HG02610 (cell line): ENCODE data around the gene CTPS1.

Experiments
- ATAC-seq: cut with Tn5 transposase; IDR thresholded peaks from one replicate; pipeline ENCODE4 v1.9.1; 2021; ENCODE audit warnings: mild to moderate bottlenecking, moderate library complexity; ENCODE audit not compliant: unreplicated experiment

CTPS1 gene

DNA sequence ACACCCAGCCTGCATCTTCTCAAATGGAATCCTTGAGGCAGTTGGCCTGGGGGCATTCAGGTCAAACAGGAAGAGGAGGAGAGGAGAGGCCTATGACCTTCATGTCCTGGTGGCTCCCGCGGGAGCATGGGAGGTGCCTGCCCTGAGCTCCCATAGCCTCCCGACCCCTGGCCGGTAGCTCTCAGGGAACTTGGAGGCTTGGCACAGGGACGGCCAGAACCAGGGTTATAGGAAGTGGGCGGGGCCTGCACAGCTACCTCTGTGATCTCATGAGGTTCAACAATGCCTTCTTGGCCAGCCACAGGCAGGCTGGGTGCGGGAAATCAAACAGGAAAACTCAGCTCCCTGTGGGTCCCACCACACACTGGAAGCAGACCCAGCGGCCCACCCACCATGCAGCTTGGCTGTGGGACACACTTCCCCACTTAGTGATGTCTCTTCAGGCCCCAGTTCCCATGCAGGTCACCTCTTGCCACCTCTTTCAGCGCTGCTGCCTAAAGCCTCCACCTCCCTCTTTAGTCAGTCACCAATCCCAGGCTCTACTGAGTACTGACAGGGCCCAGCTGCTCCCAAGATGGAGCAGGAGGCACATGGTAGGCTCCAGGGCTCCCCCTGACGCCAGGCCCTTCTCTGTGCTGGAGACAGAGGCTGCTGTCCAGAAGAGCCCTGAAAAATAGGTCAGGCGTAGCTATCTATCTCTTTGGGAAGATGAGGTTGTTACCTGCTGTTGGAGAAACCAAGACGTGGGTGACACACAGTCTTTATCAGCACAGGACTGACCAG lies 42.2 kb downstream of the CTPS1 start, which contains the start of gene SLFNL1:
Gene SLFNL1 (minus strand): TSS at position 200 of the 783 bp plus-strand sequence. CDS start 1,065 bp downstream, outside the sequence.
- ATAC-seq: no peak

DNA sequence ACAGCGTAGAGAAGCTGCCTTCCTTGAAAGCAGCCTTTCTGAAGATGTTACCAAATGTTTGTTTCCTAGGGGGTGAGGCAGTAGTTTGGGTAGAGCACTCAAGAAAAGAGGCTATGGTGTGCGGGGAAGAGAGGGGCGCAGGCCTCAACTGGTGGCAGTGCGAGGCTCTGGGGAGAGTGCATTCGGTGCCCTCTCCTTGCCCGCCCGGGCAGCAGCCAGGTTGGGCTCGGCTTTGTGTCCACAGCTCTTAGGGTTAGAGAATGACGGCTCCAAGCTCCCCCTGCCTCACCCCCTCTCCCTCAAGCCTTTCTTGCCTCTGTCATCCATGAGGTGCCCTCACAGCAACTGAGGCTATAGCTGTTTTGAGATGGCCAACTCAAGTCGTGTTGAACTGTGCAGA lies 42.9 kb downstream of the CTPS1 start:
- ATAC-seq: no peak

- ATAC-seq: no peak
Observed at GRCh38 chr1:41023279-41023990, 43.9 kb downstream of the CTPS1 start.

DNA sequence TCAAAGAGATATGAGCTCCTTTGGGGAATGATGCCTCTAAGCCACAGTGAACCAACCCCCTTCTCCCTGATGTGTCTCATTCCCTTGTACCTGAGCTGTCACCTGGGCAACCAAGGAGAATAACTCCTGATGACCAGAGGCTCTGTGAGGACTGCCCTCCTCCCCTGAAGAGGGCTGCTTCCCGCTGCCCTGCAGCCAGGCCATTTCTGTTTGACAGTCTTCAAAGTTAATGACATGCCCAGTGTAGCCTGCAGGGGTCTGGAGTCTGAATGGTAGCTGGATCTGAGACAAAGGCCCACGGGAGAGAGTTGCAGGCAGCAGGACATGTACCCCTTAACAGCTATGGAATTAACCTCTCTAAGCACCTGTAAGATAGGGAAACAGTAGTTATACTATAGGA lies 45.5 kb downstream of the CTPS1 start:
- no peak for ATAC-seq

GRCh38 chr1:41025979-41026819 lies 46.7 kb downstream of the CTPS1 start:
- ATAC-seq: no peak

DNA sequence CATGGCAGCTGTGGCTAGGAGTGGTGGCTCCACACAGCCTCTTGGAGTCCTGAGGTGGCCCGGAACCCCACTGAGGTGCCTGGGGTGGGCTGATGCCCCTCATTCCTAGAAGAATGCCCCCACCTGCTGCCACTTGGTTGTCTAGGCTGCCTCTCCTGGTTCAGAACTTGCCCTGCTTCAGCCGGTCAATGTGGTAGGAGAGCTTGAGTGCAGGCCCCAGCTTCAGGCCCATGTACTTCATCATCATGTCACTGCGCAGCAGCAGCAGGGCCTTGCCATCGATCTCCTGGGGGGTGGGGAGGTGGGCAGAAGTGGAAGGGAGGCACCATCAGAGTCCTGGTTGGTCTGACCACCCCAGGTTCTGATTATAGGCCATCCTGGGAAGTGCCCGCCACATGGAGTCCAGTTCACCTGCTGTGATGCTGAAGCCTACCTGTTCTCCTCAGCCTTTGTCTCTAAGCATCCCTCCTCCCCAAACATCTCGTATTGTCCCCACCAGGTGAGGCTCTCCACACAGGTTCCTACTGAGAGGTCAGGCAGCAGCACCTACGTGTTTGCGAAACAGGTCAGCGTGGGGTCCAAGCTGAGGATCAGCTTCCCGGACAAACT lies 48.6 kb downstream of the CTPS1 start:
- ATAC-seq: no peak

GRCh38 chr1:41030872-41031616 lies 51.5 kb downstream of the CTPS1 start:
- ATAC-seq: no peak

DNA sequence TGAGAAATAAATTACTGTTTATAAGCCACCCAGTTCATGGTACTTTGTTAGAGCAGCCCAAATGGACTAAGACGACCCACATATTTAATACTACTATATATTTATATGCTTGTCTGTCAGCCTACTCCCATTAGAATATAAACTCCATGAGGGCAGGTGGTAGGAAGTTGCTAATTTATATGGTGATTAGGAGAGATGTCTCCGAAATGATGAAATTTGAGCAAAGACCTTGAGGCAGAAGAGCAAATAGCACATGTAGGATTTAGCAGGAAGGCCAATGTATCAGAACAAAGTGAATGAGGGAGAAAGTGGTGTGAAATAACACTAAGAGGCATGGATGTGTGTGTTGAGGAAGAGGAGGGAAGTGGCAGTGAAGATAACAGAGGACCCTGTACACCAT lies 52.7 kb downstream of the CTPS1 start:
- ATAC-seq: no peak

GRCh38 chr1:41033272-41033671 lies 53.8 kb downstream of the CTPS1 start:
- ATAC-seq: no peak

GRCh38 chr1:41037116-41037903 lies 57.8 kb downstream of the CTPS1 start:
- no peak for ATAC-seq

- ATAC-seq: no peak
Observed at GRCh38 chr1:41038110-41038509, 58.6 kb downstream of the CTPS1 start.

DNA sequence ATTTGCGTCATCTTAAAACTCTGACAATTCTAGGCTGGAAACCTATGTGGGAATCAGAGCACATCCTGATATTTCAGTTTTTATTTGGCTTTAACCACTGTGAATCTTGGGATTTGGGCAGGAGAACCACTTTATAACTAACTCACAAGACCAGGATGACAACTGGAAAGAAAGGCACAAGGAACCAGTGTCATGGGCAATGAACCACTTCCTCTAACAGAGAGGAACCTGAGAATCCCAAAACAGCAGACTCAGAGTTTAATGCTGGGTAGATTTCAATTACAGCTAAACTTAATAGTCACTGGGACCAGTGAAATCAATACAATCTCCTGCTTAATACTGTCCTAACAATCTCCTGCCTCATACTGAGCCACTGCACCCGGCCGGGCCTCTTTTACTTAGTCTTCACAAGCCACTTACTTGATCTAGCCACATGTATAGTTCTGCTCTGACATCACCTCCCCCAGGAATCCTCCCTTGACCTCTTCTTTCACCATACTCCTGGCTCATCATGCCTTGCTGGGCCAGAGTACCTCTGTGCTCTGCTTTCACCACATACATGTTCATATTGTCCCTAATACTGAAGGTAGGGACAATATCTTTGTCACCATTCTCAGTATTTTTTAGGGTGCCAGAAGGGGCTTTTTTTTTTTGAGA lies 62.2 kb downstream of the CTPS1 start:
- ATAC-seq: no peak

DNA sequence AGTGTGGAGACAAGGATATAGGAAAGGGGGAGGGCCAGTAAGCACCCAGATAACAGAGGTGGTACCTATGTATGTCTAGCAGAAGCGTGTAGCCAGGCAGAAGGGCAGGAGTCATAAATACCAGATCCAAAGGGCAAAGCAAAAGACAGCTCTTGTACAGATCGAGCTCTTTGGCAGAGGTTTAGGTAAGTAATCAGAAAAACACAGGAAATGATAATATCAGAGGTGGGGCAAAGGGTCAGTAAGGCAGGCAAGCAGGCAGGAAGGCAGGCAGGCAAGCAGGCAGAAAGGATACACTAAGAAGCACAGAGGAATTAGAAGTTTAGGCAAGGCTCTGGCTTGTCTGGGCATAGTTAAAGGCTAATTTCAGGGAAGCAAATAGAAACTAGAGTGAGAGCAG lies 64.7 kb downstream of the CTPS1 start:
- ATAC-seq: no peak

DNA sequence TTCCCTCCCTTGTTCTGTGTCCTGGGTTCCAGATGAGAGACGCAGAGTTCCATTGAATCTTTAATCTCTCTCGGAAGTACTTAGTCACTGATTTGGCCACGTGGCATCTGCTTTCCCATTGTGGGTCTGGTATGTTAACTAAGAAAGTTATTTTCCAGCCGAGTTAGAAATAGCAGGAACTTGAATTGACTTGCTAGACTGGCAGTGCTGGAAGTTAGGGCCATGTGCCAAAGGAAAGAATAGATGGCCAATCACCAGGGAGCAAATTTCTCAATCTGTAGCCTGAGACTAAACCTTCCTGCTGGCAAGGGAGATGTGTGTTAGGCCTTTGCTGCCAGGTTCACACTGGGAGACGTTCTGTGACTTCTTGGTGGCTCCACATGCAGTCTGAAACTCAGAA lies 66.2 kb downstream of the CTPS1 start:
- no peak for ATAC-seq

GRCh38 chr1:41046347-41046775 lies 66.9 kb downstream of the CTPS1 start:
- no peak for ATAC-seq

- ATAC-seq: no peak
Observed at GRCh38 chr1:41048540-41048939, 69.0 kb downstream of the CTPS1 start.

DNA sequence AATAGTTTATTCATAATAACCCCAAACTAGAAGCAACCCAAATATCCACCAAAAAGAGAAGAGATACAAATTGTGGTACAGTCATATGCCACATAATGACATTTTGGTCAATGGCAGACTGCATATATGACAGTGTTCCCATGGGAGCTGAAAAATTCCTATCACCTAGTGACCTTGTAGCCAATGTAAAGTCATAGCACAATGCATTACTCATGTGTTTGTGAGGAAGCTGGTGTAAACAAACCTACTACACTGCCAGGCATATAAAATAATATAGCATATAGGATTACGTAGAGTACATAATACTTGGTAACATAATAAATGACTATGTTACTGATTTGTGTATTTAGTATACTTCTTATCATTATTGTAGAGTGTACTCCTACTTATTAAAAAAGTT lies 71.5 kb downstream of the CTPS1 start:
- ATAC-seq: no peak

DNA sequence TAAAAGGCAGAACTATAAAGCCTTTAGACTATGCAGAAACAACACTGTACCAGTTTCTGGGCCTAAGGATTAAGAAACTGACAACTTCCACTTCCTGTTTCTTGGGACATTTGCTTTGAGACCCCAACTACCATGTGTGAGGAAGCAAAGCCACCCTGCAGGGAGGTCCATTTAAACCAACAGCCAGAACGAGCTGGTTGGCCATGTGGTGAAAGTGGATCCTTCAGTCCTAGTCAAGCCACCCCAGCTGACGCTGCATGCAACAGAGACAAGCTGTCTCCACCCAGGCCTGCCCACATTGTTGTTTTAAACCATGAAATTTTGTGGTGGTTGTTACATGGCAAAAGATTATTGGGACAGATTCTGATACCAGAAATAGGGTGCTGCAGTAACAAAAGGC lies 73.8 kb downstream of the CTPS1 start:
- ATAC-seq: no peak

DNA sequence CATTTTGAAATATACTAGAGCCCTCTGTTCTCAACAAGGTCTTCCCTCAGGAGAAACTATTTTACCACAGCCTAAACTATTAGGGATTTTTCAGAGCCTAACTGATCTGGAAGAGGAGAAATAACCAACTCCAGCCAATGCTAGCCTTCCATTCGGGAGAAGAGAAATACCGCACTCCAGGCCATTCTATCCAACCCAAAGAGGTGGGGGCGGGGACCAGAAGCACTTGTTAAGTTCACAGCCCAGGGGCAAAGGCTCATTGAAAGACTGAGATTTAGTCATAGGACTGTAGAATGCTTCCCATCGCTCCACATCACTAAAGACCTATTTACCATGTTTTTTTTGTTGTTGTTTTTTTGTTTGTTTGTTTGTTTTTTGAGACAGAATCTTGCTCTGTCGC lies 77.4 kb downstream of the CTPS1 start:
- ATAC-seq: no peak
